A172 (cell line): ENCODE measurements around the gene PCBP3. TPM values are rescaled to one million over a fixed set of nuclear protein-coding genes. Genes with fewer than 3 reads are reported as not detected.
"Not testable (repeated sequence)": the region's sequence is repeated elsewhere in the genome, so short reads cannot be mapped to it uniquely, and the experiment has no call there.

Experiments
- DNase-seq: peaks from one replicate; pipeline ENCODE4 v3.0.0-alpha.2; 2015; ENCODE audit warnings: low spot score
- total RNA-seq: library from RNA; depleted of rRNA; stranded (reverse); fragments of >200 nt; shearing (Covaris generic); gene quantifications from 2 replicates; pipeline ENCODE4 v1.2.3, GENCODE V29; 2014

The PCBP3 gene
- total RNA-seq, 1 experiment from 2014 or later = not detected

- DNase-seq = no peak
Measured at GRCh38 chr21:45873866-45874265, 230.3 kb downstream of the PCBP3 start.

DNA sequence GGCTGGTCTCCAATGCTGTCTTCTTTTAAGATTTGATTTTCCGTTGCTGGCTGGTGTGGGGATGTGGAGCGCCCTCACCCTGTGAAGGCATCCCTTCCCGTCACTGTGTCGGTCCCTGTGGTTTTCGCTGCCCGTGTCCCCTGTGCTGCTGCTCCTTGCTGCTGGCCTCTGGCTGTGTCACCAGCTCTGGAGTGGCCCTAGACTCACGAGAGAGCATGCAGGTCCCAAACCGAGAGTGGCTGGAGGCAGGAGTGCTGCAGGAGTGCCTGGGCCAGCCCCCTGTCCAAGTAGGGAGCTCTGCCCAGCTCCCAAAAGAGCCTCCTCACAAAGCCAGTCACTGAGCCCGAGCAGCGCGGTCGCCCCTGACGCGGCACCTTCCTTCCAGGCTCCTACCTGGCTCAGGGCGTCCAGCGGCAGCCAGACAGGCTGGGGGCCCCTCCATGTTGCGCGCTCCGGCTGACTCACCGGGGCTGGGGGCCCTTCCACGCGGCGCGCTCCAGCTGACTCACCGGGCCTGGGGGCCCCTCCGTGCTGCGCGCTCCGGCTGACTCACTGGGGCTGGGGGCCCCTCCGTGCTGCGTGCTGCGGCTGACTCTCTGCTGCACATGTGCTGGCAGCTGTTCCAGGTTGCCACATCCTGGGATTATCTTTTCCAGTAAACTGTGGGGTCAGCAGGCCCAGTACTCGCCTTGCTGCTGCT lies 231.3 kb downstream of the PCBP3 start:
- DNase-seq = peak; percentile 87

DNA sequence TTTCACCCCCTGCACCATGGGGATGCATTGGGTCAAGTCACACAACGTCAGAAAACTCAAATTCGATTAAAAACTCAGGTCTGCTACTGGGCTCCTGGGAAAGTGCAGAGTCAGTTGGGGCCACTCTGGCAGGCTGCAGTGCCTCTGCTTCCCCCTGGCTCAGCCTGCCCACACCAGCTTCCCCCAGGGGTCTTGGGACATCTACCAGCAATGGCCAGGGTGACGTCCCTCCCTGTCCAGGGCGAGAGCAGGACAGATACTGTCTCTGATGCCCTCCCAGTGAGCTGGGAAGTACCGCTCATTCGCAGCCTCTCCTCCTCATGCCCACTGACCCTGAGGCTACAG lies 231.9 kb downstream of the PCBP3 start:
- DNase-seq = no peak

DNA sequence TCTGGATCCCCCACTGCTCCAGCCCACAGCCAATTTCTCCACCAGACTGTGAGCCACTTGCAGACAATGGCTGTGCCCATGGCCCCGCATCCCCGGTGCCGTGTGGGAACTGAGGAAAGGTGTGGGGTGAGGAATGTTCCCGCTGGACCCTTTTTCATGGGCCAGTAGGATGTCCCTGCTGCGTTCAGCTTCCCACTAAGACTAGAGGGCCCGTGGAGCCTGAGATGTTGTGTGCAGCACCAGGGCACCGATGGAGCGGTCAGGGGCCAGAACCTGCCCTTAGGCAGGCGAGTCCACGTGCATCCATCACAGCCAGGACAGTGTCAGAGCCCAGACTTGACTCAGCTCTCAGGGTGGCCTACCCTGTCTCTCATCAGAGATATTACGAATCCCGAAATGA lies 232.4 kb downstream of the PCBP3 start:
- DNase-seq = no peak

DNA sequence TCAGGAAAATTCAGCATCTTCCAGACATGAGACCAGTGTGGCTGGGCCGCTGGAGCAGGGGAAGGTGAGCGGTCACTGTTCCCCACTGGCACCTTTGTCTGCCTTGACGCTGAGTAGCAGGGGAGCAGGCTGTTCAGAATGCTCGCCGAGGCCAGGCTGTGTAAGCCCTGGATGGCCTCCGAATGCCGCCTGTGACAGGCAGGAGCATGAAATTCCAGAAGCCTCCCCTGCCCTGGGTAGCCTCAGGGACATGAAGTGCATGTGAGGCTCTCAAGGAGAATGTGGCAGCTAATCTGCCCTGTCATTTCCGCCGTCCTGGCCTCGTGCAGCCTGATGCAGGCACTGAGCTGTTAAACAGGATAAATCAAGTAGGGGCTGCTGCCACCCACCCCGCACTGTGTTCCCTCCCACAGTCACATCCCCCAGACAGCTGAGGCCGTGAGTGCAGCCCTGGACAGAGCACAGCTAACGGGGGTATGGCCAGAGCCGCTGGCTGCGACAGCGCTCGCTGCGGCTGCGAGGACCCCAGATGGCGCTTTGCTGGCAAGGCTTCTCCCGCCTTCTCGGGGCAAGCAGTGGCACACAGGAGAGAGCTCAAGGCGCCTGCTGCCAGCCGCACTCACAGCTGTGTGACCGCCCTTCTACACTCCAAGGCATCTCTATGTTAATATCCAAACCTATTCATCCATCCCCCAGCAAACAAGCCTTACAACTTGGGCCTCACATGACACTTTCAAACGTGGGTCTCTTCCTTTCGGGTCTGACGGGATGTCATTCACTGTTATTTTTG lies 233.1 kb downstream of the PCBP3 start:
- no peak for DNase-seq

DNA sequence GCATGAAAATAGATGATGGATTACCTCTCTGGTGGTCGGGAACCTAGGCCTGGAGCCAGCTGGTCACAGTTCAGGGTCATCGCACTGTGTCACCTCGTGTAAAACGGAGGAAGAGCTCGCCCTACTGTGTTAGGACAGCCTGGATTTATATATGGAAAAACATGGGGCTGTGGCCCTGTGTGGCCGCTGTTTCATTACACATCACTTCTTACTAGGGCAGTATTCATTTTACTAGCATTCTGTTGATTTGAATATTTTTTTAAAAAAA lies 233.6 kb downstream of the PCBP3 start:
- no peak for DNase-seq

DNA sequence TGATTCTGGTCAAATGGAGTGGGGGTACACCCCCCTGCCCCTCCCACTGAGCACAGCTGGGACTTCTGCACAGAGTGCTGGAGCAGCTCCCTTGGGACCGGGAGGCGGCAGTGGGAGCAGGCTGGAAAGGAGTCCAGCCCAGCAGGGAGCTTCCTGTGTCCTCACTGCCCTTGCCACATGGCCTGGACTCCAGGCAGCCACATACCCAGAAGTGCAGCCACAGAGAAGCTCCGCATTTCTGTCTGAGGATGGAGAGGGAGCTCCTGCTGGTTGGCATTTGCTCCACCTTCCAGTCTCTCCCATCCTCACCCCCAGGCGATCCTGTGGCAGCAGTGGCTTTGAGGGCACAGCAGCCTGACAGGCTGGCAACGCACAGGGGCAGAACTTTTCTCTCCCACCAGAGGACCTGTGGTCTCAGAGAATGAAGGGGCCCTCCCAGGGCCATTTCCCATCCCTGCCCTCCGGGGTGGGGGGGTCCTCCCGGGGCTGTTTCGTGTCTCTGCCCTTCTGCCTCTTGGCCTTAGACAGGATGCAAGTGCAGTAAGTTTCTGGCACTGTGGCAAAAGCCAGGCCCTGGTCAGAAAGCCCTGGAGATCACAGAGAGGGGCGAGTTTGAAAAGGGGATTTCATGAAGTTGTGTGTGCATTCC lies 234.4 kb downstream of the PCBP3 start:
- DNase-seq = peak; percentile 84

- DNase-seq = peak; percentile 65
Measured at GRCh38 chr21:45880097-45881068, 236.9 kb downstream of the PCBP3 start.

GRCh38 chr21:45882645-45883044 lies 239.1 kb downstream of the PCBP3 start:
- DNase-seq = no peak

- DNase-seq = no peak
Measured at GRCh38 chr21:45883090-45883489, 239.6 kb downstream of the PCBP3 start.

GRCh38 chr21:45885597-45885929 lies 242.0 kb downstream of the PCBP3 start:
- DNase-seq = no peak

DNA sequence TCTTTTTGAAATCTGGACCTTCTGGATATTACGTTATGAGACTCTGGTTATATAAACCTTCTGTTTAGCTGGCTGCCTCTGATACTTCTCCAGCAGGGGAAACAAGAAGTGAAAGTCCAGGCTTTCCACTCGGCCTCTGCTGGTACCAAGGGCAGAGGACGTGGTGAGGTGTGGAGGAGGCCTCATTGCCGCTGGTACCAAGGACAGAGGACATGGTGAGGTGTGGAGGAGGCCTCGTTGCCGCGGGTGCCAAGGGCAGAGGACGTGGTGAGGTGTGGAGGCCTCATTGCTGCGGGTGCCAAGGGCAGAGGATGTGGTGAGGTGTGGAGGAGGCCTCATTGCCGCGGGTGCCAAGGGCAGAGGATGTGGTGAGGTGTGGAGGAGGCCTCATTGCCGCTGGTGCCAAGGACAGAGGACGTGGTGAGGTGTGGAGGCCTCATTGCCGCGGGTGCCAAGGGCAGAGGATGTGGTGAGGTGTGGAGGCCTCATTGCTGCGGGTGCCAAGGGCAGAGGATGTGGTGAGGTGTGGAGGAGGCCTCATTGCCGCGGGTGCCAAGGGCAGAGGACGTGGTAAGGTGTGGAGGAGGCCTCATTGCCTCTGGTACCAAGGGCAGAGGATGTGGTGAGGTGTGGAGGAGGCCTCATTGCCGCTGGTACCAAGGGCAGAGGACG lies 242.5 kb downstream of the PCBP3 start:
- DNase-seq = not testable (repeated sequence)

DNA sequence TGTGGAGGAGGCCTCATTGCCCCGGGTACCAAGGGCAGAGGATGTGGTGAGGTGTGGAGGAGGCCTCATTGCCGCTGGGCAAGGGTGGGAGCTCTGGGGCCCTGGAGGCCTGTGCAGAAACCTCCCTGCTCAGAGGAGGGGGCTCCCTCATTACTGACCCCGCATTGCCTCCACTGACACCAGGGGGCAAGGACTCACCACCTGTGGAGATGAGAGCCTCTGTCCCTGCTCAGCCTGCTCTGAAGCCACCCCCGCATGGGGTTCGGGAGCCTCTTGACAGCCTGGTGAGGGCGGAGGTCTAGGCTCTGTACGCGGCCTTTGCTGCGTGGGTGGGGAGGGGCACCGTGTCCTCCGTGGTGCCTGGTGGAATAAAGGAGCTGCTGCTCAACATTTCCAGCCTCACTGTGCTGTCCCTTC lies 243.1 kb downstream of the PCBP3 start:
- no peak for DNase-seq

GRCh38 chr21:45887120-45887611 lies 243.6 kb downstream of the PCBP3 start:
- no peak for DNase-seq

GRCh38 chr21:45887788-45888187 lies 244.3 kb downstream of the PCBP3 start:
- no peak for DNase-seq

DNA sequence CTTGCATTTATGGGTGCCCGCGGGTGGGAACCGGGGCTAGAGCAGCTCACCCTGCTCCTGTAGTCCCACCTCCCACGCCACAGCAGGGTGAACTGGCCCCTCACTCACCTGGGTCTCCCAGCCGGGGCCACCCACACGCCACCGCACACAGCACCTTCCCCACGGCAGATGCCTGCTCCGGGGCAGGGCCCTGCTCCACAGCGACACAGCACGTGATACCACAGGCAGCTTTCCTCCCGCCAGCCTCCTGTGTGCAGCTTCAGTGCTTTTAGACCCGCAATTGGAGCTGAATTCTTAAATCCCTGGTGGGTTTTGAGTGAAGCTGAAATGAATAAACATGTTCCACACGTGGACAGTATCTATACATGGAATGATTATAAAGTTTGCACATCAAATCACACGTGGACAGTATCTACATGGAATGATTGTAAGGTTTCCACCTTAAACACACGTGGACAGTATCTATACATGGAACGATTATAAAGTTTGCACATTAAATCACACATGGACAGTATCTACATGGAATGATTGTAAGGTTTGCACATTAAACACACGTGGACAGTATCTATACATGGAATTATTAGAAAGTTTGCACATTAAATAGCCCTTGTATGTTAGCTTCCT lies 245.0 kb downstream of the PCBP3 start:
- DNase-seq = no peak

DNA sequence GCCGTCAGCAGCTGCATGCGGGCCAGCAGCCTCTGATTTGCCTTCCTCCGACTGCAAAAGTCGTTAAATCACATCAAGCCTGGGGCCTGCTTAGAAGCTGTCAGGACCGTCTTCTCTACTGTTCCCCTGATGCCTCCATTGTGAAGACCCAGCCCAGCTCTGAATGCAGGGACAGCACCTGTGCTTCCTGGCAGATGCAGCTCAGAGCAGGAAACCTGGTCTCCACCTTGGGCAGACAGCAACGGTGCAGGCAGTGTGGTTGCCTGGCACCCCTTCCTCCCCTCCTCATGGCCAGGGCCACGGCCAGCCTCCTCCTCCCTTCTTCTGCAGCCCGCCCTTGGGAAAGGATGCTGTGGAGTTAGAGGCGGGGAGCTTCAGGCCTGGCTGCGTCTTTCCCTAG lies 245.7 kb downstream of the PCBP3 start:
- DNase-seq = no peak

DNA sequence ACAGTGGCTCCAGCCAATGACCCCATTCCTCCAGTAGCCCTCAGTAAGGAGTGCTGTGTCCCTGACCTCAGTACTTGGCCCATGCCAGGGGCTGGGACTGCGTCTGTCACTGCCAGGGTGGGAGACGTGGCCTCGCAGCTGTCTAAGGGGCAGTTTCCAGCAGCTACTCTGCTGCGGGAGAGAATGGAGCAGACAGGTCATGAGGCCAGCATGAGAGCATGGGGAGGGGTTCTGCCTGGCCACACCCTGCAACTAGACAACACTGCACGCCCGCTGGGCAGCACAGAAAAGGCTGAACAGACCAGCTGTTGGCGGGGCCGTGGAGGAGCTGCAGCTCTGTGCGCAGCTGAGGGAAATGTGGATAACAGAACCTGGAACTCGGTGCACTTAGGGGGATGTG lies 246.4 kb downstream of the PCBP3 start:
- DNase-seq = no peak

GRCh38 chr21:45891388-45892155 lies 248.0 kb downstream of the PCBP3 start:
- DNase-seq = no peak
